GM12878 (cell line): Measurements from ENCODE around the gene IQGAP2.

Experiments used
- CHD4 ChIP-seq: fragments of 200-600 bp; sonication (generic); IDR thresholded peaks from 2 replicates; pipeline ENCODE4 v1.6.1; 2016; ENCODE audit warnings: mild to moderate bottlenecking
- GABPA ChIP-seq: IDR thresholded peaks from 2 replicates; pipeline ENCODE4 v1.6.1; 2014; ENCODE audit warnings: antibody characterized with exemption, low read depth, mild to moderate bottlenecking, inconsistent platforms
- POLR2AphosphoS5 ChIP-seq: IDR thresholded peaks from 2 replicates; pipeline ENCODE4 v1.6.1; 2011; ENCODE audit warnings: mild to moderate bottlenecking, low read length, inconsistent platforms
- TF ChIP-seq, protein P1 (sequence below), 3 experiments: IDR thresholded peaks in 2 of 3; conservative IDR thresholded peaks in 1 of 3; 2 replicates each; pipeline ENCODE4 v1.5.1; 2011; ENCODE audit warnings: low read depth in 3 of 3, low read length in 3 of 3, mild to moderate bottlenecking in 3 of 3, control low read depth in 2 of 3, moderate library complexity in 2 of 3, inconsistent platforms in 1 of 3, mixed read lengths in 1 of 3; ENCODE audit not compliant: control insufficient read depth in 2 of 3, insufficient read depth in 1 of 3; ENCODE audit errors: extremely low read depth in 1 of 3

DNA sequence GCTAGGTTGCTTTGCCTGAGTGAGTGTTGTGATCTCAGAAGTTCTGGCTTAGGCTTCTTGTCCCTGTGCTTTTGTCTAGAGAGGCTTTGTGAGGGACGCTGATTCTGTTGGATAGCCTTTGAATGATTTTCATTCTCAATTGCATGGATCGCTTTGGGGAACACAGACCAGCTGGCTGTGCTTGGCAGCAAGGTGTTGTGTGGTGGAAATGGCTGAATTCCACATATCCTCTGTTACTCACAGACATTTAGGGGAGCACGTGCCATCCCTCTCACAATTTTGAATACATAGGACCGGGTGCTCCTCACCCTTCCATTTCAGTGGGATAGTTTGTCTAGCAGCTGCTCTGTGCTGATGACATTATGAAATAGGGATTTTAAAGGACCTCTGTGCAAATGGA lies 76.2 kb downstream of the IQGAP2 start:
- TF ChIP-seq GABPA, result no peak
- no peak for TF ChIP-seq CHD4
- TF ChIP-seq, protein P1, sequence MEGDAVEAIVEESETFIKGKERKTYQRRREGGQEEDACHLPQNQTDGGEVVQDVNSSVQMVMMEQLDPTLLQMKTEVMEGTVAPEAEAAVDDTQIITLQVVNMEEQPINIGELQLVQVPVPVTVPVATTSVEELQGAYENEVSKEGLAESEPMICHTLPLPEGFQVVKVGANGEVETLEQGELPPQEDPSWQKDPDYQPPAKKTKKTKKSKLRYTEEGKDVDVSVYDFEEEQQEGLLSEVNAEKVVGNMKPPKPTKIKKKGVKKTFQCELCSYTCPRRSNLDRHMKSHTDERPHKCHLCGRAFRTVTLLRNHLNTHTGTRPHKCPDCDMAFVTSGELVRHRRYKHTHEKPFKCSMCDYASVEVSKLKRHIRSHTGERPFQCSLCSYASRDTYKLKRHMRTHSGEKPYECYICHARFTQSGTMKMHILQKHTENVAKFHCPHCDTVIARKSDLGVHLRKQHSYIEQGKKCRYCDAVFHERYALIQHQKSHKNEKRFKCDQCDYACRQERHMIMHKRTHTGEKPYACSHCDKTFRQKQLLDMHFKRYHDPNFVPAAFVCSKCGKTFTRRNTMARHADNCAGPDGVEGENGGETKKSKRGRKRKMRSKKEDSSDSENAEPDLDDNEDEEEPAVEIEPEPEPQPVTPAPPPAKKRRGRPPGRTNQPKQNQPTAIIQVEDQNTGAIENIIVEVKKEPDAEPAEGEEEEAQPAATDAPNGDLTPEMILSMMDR (IDR thresholded peaks at IDR 0.05 in 2 of 3, conservative IDR thresholded peaks at IDR 0.05 in 1 of 3; ENCODE audit: control insufficient read depth in 2 of 3, extremely low read depth in 1 of 3, insufficient read depth in 1 of 3, low read depth in 3 of 3, low read length in 3 of 3), result no peak
- no peak for TF ChIP-seq POLR2AphosphoS5
